Mucosa of stomach (tissue), 1 donor: ENCODE measurements around the gene DHRSX.
"Not testable (repeated sequence)": the region's sequence is repeated elsewhere in the genome, so short reads cannot be mapped to it uniquely, and the experiment has no call there.

Source experiments
- H3K27me3 ChIP-seq: one replicate; pipeline ENCODE4 v1.7.0; 2013; ENCODE audit warnings: mild to moderate bottlenecking, low read length; ENCODE audit not compliant: control insufficient read depth, insufficient read depth
- H3K36me3 ChIP-seq: one replicate; pipeline ENCODE4 v1.7.0; 2013; ENCODE audit warnings: low read length; ENCODE audit not compliant: control insufficient read depth, insufficient read depth
- H3K4me1 ChIP-seq: one replicate; pipeline ENCODE4 v1.7.0; 2013; ENCODE audit warnings: mild to moderate bottlenecking, low read length; ENCODE audit not compliant: control insufficient read depth, insufficient read depth
- H3K4me3 ChIP-seq: one replicate; pipeline ENCODE4 v1.7.0; 2013; ENCODE audit warnings: low read length
- H3K9ac ChIP-seq: one replicate; pipeline ENCODE4 v1.7.0; 2013; ENCODE audit warnings: mild to moderate bottlenecking, low read length, moderate library complexity
- H3K9me3 ChIP-seq: one replicate; pipeline ENCODE4 v1.7.0; 2013; ENCODE audit warnings: mild to moderate bottlenecking, low read length, moderate library complexity; ENCODE audit not compliant: control insufficient read depth
- donor health status: Pancreatic carcinoma.

Gene DHRSX

DNA sequence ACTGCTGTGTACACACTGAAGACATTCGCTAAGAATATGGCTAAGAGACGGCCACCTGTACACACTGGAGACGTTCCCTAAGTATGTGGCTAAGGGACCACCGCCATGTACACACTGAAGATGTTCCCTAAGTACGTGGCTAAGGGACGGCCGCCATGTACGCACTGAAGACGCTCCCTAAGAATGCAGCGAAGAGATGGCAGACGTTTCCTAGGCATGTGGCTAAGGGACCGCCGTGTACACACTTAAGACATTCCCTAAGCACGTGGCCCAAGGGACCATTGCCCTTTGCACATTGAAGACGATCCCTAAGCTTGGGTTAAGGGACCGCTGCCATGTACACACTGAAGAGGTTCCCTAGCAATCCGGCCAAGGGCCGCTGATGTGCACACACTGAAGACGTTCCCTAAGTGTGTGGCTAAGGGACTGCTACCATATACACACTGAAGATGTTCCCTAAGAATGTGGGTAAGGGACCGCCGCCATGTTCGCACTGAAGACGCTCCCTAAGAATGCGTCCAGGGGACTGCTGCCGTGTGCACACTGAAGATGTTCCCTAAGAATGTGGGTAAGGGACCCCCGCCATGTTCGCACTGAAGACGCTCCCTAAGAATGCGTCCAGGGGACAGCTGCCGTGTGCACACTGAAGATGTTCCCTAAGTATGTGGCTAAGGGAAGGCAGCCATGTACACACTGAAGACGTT, 36.7 kb downstream of the DHRSX start:
- no peaks in the 10 kb centered on the region for H3K27me3 ChIP-seq
- H3K4me1 ChIP-seq, result no peaks in the 10 kb centered on the region
- H3K4me3 ChIP-seq, result no peak overlapping the region
- H3K36me3 ChIP-seq, result no peaks in the 10 kb centered on the region
- H3K9ac ChIP-seq, result no peak overlapping the region
- H3K9me3 ChIP-seq, result no peaks in the 10 kb centered on the region

DNA sequence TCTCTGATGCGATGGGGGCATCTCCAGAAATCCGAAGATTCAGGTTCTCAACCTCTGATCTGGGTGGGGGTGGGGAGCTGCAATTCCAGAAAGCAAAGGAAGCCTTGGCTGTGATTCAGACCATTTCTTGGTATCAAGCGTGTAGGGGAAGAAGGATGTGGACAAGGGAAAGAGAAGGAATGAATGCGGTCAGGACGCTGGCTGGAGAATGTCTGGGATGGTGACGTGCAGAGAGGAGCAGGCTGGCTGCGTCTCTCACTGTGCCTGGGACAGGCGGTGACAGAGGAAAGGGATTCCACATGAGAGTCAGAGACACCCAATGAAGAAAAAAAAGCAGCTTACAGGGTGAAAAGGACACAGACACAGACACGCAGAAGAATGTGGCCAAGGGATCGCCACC, 37.3 kb downstream of the DHRSX start:
- H3K9me3 ChIP-seq, H3K27me3 ChIP-seq, H3K4me1 ChIP-seq, H3K36me3 ChIP-seq, H3K9ac ChIP-seq, H3K4me3 ChIP-seq: not testable (repeated sequence)

DNA sequence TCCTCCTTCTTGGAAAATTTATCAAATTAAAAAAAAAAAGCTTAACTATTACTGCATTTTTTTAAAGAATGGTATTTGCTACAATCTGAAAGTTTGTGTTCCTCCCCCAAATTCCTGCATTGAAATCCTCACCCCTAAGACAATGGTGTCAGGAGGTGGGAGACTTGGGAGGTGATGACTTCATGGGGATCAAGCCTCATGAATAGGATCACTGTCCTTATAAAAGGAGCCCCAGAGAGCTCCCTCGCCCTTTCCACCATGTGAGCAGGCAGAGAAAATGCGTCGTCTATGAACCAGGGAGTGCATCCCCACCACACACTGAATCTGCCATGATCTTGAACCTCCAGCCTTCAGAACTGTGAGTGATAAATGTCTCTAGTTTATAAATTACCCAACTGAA, 38.0 kb downstream of the DHRSX start:
- Histone ChIP-seq H3K9ac (no peak overlapping the region), H3K36me3 (no peaks in the 10 kb centered on the region), H3K9me3 (no peaks in the 10 kb centered on the region), H3K4me3 (no peak overlapping the region), H3K27me3 (no peaks in the 10 kb centered on the region), H3K4me1 (no peaks in the 10 kb centered on the region)

DNA sequence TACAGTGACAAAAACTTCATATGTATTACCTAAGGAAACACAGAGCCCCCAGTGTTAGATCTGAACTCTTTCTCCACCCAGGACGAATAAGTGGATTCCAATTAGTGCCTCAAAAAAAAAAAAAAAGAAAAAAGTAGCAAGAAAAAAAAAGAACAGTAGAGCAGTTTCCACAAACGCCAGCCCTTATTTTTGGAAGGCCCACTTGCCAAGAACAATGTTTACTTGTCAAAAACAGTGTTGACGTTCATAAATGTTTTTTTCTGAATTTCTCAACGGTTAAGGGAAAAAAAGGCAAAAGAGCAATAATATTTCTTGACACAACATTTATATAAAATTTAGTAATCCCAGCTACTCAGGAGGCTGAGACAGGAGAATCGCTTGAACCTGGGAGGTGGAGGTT, 38.7 kb downstream of the DHRSX start:
- no peaks in the 10 kb centered on the region for H3K27me3 ChIP-seq
- H3K9ac ChIP-seq, result no peak overlapping the region
- H3K36me3 ChIP-seq, result no peaks in the 10 kb centered on the region
- no peak overlapping the region for H3K4me3 ChIP-seq
- no peaks in the 10 kb centered on the region for H3K9me3 ChIP-seq
- no peaks in the 10 kb centered on the region for H3K4me1 ChIP-seq

DNA sequence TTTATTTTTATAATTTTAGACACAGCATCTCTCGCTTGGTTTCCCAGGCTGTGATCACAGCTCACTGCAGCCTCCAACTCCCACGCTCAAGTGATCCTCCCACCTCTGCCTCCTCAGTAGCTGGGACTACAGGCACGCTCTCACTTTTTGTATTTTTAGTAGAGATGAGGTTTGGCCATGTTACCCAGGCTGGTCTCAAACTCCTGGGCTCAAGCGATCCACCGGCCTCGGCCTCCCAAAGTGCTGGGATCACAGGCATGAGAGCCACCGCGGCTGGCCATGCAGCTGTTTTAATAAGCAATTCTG, 39.1 kb downstream of the DHRSX start:
- Histone ChIP-seq H3K9ac (no peak overlapping the region), H3K9me3 (no peaks in the 10 kb centered on the region), H3K27me3 (no peaks in the 10 kb centered on the region), H3K4me1 (no peaks in the 10 kb centered on the region), H3K4me3 (no peak overlapping the region), H3K36me3 (no peaks in the 10 kb centered on the region)

DNA sequence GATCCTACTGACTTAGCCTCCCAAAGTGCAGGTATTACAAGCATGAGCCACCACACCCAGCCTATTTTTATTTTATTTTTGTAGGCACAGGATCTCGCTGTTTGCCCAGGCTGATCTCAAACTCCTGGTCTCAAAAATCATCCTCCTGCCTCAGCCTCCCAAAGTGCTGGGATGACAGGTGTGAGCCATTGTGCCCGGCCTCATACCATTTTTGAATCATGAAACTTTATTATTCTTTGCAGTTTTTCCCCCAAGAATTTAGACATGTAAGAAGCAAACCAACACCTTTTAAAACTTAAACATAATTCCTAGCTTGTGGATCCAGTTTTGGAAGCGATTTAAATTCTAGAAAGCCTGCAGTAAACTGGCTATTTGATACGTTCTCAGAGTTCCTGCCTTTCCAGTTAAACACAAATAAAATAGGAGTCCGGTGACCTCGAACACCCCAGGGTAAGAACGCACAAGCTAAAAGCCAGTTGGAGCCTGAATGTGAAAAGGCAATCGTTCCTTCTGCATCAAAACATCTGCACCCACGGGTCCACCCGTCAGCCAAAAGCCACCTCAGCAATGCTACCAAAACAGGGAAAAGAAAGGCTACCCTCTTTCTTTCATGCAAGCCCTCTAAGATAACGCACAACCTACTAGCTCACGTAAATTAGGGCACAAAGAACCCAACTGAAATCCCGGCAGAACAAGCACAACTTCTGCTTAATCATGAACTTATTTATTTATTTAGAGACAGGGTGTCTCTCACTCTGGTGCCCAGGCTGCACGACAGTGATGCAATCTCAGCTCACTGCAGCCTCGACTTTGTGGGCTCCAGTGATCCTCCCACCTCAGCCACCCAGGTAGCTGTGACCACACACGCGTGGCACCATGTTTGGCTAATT, 39.7 kb downstream of the DHRSX start:
- not testable (repeated sequence) for H3K27me3 ChIP-seq, H3K36me3 ChIP-seq, H3K9ac ChIP-seq, H3K4me3 ChIP-seq, H3K4me1 ChIP-seq, H3K9me3 ChIP-seq

DNA sequence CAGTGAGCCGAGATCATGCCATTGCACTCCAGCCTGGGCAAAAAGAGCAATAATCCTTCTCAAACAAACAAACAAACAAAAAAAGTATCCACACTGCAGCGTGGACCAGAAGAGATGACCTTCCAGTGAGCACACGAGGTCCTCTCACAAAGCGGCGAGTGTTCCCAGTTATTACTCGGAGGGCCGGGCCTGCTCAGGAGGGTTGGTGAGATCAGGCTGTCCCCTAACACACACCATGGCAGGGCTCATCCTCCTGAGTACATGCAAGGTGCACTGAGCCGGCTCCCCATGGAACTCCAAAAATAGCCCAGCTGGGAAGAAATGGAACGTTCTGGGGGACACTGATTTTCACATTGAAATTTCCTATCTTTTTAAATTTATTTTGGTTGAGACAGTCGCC, 40.7 kb downstream of the DHRSX start:
- not testable (repeated sequence) for H3K36me3 ChIP-seq, H3K4me1 ChIP-seq, H3K9me3 ChIP-seq, H3K4me3 ChIP-seq, H3K27me3 ChIP-seq, H3K9ac ChIP-seq

DNA sequence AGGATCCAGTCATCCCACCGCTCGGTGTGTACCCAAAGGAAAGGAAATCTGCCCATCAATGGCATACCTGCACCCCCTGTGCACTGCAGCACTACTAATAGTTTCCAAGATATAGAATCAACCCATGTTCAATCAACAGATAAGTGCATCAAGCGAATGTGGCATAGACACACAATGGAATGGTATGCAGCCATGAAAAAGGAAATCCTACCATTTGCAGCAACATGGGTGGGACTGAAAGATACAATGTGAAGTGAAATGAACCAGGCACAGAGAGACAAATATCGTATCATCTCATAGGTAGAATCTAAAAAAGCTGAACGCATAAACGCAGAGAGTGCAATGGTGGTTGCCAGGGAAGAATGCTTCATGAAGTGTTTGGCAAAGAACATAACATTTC, 42.5 kb downstream of the DHRSX start:
- H3K4me1 ChIP-seq, result no peaks in the 10 kb centered on the region
- H3K4me3 ChIP-seq, result no peak overlapping the region
- no peaks in the 10 kb centered on the region for H3K9me3 ChIP-seq
- H3K9ac ChIP-seq, result no peak overlapping the region
- no peaks in the 10 kb centered on the region for H3K27me3 ChIP-seq
- H3K36me3 ChIP-seq, result no peaks in the 10 kb centered on the region

DNA sequence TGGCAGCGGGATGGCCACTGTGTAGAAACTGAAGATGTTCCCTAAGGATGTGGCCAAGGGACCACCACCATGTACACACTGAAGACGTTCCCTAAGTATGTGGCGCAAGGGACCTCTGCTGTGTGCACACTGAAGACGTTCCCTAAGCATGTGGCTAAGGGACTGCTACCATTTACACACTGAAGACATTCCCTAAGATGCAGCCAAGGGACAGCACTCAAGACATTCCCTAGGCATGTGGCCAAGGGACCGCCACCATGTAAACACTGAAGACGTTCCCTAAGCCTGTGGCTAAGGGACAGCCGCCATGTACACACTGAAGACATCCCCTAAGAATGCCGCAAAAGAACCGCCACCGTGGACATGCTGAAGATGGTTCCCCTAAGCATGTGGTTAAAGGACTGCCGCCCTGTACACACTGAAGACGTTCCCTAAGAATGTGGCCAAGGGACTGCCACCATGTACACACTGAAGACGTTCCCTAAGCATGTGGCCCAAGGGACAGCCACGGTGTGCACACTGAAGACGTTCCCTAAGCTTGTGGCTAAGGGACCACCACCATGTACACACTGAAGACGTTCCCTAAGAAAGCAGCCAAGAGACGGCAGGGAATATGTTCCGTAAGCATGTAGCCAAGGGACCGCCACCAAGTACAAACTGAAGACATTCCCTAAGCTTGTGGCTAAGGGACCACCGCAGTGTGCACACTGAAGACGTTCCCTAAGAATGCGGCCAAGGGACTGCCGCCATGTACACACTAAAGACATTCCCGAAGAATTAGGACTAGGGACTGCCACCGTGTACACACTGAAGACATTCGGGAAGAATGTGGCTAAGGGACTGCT, 43.3 kb downstream of the DHRSX start:
- H3K4me1 ChIP-seq, result no peaks in the 10 kb centered on the region
- no peak overlapping the region for H3K4me3 ChIP-seq
- H3K36me3 ChIP-seq, result no peaks in the 10 kb centered on the region
- H3K9me3 ChIP-seq, result no peaks in the 10 kb centered on the region
- H3K27me3 ChIP-seq, result no peaks in the 10 kb centered on the region
- no peak overlapping the region for H3K9ac ChIP-seq

DNA sequence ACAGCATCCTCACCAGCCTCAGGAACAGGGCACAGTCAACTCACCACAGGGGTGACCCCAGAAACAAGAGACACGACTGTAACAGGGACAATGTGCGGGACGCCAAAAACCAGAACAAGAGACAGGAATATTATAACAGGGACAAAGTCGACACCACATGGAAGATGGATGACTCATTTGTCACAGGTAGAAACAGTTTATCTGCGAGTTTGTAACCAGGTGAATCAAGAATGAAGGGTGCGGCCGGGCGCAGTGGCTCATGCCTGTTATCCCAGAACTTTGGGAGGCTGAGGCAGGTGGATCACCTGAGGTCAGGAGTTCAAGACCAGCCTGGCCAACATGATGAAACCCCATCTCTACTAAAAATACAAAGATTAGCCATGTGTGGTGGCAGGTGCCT, 44.7 kb downstream of the DHRSX start:
- H3K4me1 ChIP-seq, H3K27me3 ChIP-seq, H3K9me3 ChIP-seq, H3K36me3 ChIP-seq, H3K4me3 ChIP-seq, H3K9ac ChIP-seq: not testable (repeated sequence)

DNA sequence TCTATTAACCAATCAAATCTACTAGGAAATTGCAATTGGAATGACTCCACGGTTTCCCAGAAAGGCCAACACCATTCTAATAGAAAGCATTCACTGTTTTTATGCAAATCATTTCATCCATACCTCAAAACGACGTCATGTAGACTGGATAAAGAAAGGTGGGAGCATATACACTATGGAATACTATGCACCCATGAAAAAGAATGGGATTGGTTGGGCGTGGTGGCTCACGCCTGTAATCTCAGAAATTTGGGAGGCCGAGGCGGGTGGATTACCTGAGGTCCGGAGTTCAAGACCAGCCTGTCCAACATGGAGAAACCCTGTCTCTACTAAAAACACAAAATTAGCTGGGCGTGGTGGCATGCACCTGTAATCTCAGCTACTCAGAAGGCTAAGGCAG, 46.2 kb downstream of the DHRSX start:
- H3K4me3 ChIP-seq, H3K4me1 ChIP-seq, H3K9me3 ChIP-seq, H3K36me3 ChIP-seq, H3K27me3 ChIP-seq, H3K9ac ChIP-seq: not testable (repeated sequence)

DNA sequence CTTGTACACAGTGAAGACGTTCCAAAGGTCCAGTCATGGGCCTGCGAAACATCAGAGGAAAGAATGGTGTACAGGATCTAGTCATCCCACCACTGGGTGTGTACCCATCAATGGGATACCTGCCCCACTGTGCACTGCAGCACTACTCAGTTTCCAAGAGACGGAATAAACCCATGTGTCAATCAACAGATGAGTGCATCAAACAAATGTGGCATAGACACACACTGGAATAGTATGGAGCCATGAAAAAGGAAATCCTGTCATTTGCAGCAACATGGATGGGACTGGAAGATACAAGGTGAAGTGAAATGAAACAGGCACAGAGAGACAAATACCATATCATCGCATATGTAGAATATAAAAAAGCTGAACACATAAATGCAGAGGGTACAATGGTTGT, 48.0 kb downstream of the DHRSX start:
- no peak overlapping the region for H3K9ac ChIP-seq
- no peaks in the 10 kb centered on the region for H3K36me3 ChIP-seq
- no peaks in the 10 kb centered on the region for H3K27me3 ChIP-seq
- H3K4me3 ChIP-seq, result no peak overlapping the region
- H3K9me3 ChIP-seq, result no peaks in the 10 kb centered on the region
- no peaks in the 10 kb centered on the region for H3K4me1 ChIP-seq
